ENCODE measurements around the gene FAM107B.

The FAM107B gene

DNA sequence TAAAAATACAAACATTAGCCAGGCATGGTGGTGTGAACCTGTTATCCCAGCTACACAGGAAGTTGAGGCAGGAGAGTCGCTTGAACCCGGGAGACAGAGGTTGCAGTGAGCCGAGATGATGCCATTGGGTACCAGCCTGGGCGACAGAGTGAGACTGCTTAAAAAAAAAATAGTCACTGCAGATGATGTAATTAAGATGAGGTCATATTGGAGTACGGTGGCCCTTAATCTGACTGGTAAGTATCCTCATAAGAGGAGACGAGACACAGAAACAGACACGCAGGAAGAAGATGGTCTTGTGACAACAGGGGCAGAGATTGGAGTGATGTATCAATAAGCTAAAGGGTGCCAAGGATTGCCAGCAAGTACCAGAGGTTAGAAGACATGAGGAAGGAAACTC, 156.0 kb downstream of the FAM107B start:
- DNase-seq, result no peak

DNA sequence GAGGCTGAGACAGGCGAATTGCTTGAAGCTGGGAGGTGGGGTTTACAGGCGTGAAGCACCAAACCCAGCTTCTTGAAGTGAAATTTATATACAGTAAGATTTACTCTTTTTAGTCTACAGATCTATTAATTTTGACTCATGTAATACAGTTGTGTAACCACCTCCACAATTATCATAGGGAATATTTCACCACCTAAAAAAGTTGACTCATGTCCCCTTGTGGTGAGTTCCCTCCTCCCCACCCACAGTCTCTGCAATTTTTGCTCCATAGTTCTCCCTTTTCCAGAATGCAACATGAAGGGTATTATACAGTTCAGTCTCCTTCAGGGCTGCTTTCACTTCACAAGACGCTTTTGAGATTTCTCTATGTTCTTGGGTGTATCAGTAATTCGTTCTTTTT, 156.8 kb downstream of the FAM107B start:
- DNase-seq, result no peak

DNA sequence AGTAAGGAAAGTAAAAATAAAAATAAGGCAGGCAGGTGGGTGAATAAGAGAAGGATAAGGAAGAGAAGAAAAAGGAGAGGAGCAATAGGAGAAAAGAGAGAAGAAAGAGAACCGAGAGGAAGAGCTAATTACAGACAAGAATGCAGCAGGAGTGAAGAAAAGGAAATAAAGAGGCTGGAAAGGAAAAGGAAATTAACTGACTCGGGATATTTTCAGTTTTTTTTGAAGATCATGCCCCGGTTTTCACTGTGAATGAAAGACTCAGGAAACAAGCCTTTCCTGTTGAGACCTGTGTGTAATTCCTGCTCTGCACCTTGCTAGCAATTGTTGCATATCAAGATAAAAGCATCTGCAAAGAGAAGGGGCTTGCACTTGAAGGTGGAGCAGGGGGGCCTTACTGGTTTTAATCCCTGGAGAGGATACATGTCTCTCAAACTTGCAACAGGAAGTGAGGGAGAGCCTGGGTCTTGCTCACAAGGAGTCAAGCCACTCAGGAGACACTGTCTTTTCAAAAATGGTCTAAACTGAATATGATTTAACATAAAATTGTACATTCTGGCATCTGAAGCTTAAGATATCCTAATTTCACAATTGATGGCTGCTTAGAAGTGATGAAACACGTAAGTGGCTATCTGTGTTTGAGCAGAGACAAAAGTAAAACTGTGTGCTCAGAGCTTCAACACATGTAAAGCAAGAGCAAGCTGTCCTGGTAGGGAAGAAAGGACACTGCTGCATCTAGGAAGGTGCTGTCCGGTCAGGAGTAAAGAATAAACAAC, 157.6 kb downstream of the FAM107B start:
- no peak for DNase-seq

DNA sequence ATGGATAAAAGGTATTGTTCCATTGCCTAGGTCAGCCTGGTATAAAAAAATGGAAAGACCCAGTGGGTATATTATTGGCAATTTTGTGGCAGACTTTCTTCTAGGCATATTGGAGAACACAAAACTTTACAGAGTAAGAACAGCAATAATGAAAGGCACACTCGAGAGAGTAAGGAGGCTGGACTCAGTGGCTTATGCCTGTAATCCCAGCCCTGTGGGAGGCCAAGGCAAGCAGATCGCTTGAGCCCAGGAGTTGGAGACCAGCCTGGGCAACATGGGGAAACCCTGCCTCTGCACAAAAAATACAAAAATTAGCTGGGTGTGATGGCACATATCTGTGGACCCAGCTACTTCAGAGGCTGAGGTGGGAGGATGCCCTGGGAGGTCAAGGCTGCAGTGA, 158.2 kb downstream of the FAM107B start:
- DNase-seq, result no peak

DNA sequence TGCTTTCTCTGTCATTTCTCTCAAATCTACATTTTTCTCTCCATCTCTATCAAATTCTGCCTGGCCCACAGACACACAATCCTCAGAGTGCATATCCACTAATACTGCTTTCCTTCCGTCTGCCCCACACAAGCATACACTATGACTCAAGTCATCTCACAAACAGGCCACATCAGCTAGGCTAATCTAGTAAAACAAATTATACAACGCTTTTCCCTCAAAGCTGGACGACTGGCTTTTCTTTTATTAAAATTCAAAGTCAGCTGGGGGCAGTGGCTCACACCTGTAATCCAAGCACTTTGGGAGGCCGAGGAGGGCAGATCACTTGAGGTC, 161.1 kb downstream of the FAM107B start:
- no peak for DNase-seq

DNA sequence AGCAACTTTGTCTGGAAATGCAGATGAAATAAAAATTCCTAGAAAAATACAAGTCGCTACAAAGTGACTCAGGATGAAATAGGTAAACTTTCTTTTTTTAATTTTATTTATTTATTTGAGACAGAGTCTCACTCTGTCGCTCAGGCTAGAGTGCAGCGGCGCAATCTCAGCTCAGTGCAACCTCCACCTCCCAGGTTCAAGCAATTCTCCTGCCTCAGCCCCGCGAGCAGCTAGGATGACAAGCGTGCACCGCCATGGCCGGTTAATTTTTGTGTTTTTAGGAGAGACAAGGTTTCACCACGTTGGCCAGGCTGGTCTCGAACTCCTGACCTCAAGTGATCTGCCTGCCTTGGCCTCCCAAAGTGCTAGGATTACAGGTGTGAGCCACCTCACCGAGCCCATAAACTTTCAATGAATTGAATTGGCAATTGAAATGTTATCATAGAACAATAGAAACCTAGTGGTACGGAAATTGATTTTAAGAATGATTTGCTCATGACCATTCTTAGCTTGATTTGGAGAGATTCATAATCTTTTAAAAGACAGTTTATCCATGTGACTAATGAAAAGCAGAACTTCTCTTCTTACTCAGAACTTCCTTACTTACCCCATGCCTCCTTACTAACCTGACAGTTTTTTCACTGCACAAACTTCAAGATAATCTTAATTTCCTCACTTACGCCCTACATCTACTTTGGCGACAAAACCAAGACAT, 161.7 kb downstream of the FAM107B start:
- DNase-seq, result no peak

DNA sequence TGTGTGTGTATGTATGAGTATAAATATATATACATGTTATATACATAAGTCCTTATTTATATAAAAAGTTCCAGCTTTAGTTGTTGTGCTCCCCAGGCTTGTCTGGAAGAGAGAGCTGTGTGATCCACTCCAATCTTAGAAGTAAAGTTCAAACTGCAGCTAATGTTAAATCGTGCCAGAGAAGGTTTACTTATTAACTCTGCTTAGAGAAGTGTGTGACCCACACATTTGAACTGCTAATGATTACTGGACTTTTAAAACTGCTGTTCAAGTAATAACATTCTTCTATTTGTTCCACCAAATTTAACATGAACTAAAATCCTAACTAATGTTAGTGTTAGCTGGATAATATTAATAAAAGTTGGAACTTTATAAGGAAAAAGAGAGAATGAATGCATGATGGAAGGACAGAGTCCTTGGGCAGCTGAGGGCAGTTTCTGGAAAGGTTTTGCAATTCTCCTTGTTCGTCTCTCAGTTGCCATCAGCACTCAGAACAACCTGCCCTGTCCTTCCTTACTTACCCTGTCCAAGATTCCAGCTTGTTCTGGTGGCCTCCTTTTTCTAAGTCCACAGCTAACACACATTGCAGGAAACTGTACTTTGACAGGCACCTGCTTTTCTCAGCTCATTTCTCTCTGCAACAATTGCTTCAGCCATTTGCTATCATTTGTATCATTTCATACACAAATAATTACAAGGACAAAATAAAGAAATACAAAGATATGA, 162.6 kb downstream of the FAM107B start:
- DNase-seq, result no peak

DNA sequence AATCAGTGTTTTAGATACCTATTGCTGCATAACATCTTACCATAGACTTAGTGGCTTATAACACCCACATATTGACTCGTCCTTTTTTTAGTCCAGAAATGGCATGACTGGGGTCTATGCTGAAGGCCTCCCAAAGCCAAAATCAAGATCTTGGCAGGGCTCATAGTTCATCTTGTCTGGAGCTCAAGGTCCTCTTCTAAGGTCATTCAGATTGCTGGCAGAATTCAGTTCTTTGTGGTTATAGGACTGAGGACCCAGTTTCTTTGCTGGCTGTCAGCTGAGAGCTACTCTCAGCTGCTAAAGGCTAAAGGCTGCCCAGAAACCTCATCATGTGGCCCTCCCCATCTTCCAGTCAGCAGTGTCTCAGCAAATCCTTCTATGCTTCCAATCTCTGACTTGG, 165.5 kb downstream of the FAM107B start:
- no peak for DNase-seq

DNA sequence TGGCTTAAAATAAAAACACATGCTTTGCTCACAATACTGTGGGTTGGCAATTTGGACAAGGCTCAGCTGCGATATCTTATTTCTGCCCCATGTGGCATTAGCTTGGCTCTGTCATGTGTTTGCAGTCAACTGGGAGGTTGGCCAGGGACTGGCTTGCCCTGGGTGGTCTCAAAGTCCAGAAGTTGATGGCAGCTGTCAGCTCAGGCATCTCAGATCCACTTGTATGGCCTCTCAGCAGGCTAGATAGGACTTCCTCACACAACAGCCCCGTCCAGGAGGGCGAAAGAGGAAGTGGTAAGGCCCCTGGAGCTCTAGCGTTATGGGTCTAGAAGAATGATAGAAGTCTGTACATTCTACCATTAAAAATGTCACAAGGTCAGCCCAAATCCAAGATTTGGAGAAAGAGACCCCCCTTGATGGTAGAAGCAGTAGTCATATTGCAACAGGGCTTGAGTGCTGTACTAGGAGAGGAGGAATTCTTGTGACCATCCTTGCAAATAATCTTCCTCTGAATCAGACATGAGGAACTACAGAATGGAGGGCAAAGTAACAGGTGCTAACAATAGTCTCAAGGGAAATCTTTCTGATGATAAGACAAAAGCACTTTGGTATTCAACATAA, 166.2 kb downstream of the FAM107B start:
- no peak for DNase-seq

DNA sequence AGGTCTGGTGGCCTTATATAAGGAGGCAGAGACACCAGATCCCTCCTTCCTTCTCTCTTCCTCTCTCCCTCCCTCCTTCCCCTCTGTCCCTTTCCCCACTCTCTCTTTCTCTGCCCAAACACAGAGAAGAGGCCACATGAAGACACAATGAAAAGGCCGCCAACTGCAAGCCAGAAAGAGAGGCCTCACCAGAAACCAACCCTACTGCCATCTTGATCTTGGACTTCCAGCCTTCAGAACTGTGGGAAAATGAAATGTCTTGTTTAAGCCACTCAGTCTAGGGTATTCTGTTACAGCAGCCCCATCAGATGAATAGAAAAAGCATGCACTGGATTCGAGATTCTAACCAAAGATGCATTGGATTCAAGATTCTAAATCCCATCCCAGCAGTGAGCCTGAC, 168.1 kb downstream of the FAM107B start:
- no peak for DNase-seq

DNA sequence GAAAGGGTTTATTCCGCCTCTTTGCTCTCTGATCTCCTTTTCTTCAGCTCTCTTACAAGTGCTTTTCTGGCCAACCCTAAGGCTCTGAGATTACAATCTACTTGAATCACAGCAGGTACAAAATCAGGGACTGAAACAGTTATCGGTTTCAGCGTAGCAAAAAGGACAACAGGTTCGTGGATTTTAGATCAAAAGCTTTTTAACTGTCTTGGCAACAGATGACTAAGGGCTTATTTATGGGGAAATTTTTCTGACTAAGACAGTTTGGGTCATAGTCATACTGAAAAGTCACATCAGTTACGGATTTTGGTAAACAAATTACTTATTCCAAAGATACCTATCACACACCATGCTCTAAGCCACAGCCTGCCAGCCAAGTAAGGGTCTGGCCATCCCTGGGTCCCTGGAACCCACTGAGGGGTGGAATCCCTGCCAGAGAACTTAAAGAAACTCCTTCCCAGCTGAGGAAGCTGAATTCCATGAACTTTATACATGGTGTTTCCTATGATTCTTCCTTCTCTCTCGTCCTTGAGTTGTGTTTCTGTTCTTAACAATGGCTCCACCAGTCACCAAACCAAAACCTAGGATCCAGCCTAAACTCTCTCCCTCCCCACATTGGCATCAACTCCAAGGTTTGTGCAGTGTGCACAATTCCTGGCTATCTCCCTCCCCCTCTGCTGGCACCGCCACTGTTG, 169.3 kb downstream of the FAM107B start:
- DNase-seq, result peak; percentile 56 to 64

DNA sequence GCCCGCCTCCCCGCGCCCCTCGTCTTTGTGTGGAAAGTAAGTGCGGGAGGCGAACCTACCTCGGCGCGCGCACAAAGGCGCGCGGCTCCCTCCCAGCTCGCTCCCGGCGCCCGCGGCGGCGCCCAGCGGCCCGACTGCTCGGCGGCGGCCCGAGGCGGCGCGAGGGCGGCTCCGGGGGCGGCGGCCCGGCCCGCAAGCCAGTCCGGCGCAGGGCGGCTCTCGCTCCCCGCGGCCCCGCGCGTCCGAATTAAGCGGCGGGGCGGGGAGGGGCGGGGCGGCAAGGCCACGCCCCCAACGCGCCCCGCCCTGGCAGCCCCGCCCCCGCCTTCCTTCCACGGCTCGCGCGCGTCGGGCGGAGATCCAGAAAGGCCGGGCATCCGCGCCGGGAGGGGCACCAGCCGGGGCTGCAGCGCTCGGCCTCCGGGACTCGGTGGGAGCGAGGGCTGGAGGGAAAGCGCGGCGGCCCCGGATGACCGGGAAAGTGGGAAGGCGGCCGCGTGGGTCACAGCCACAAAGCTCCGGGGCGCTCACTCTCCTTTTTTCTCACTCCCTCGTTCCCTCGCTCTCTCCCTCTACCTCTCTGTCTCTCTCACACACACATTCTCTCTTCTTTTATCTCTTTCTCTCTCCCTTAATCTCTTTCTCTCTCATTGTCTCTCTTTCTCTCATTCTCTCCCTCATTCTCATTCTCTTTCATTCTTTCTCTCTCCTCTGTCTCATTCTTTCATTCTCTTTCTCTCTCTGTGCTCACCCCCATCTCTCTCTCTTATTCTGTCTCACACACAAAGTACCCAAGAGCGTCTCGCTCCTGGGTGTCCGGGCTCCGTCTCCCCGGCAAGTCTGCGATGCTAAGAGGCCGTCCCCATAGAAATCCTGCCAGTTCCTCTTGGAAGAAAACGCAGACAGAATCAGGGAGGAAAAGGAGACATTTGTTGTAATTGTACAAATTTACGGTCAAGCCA, 170.2 kb downstream of the FAM107B start:
- peak; percentile 75 to 81 for DNase-seq

DNA sequence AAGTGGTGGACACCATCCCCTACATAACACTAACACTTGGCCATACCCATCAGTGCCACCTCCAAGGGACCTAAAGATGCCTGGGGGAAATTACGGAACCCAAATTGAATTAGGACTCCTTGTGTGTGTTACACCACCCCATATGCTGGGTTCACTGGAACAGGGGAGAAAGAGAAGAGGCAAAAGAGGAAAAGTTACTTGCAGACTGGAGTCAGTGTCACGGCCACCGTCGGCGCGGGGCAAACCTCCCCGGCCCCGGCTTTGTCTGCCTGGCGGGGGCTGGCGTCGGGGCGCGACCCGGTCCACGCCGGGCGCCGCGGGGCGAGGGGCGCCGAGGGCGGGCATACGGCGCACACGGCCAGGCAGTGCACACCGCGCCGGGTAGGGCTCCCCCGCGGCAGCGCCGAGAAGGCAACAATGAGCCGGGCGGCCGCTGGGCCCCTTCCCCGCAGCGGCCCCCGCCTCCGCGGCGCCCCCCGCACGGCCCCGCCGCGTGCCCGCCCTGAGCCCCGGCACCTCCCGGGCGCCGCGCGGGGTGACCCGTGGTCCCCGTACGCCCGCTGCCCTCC, 171.1 kb downstream of the FAM107B start:
- peak; percentile 58 to 59 for DNase-seq

DNA sequence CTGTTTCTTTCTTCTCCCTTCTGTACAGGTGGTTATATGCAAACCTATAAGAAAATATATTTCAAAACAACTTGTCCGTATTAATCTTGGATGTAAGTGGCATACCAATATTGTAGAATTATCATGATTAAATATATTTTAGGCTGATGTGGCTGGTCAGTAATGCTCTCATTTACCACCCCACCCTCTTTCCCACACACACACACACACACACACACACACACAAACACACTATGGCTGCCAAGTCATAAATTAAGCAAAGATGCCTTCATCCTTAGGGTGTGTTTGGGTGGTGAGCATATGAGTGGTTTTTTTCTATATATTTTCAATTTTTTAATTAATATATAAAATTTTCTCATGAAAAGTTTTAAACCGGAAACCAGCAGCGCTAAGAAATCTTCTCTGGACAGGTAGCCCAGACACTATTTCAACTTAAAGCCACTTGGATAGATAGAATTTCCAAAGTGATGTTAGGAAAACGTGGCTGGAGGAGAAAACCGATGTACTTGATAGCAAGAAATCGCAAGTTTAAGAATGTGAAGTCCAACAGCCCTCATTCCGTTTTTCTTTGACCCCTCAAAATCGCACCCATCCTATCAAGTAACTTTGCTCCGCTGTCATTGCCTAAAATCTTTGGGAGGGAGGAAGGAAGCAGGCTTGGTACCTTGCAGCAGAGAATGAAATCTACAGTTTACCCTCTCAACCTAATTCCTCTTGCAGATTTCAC, 171.7 kb downstream of the FAM107B start:
- DNase-seq, result no peak

DNA sequence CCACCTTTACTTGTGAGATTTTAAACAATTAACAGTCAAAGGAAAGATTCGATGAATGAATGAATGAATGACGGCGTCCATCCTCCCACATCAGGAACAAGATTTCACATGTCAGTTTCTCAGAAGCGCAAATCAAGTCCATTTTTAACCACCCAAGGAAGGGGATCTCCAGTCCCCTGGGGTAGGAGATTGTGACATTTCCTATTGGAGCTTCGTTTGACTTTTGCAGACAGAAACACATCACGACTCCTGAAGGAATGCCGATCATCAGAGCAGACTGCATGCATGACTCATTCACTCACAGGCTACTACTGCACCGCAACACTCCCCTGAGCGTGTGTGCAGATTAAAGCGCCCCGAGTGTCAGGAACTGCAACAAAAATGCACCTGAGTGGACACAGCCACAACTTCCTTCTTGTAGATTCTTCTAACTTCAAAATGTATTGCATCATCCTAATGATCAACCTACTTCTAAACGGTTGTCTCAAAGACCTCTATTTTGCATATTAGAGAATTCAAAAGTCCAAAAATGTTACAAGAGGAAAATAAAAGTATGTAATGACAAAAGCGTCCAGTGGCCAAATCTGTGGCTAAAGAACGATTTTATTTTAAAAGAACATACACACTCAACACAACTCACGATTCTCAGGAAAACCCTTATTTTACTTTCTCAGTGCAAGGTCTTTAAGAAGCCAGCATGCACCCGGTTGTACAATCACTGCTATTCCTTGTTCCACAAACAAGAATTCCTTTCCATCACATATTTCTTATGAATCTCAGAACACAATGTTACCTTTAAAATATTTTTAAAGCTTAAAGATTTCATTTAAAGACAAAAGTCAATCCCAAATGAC, 172.6 kb downstream of the FAM107B start:
- peak; percentile 65 to 68 for DNase-seq

DNA sequence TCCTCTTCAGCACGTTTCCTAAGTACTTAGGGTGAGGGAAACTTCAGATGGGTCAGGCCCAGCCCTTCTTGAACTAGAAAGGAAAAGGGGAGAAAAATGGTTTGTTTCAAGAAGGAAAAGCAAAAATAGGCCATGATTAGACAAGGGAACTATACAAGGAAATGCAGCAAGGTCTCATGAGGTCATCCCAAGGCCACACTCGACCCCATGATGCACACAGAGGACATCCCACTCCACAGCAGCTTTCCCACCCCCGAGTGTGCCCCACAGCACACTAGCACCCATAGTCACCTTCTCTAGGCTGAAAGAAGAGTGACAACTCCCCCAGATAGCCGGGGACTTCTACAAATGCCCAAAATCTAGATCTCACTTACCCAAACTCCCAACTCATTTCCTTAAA, 173.4 kb downstream of the FAM107B start:
- no peak for DNase-seq

DNA sequence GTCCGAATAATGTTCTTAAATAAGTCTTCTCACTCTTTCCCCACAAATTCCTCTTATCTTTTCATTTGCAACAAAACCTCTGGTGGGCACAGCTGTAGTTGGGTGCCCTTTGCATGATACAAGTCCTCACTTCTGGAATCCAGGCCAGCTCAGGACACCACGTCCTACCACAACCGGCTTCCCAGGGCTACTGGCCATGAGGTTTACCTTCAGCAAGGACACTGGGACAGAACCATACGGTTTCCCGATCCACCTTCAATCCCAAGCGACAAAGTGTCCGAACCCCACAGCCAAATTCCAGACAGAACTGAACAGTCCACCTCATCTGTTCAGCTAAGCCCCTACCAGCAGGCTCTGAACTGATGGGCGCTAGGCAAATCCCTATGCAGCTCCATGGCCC, 174.6 kb downstream of the FAM107B start:
- DNase-seq, result no peak

DNA sequence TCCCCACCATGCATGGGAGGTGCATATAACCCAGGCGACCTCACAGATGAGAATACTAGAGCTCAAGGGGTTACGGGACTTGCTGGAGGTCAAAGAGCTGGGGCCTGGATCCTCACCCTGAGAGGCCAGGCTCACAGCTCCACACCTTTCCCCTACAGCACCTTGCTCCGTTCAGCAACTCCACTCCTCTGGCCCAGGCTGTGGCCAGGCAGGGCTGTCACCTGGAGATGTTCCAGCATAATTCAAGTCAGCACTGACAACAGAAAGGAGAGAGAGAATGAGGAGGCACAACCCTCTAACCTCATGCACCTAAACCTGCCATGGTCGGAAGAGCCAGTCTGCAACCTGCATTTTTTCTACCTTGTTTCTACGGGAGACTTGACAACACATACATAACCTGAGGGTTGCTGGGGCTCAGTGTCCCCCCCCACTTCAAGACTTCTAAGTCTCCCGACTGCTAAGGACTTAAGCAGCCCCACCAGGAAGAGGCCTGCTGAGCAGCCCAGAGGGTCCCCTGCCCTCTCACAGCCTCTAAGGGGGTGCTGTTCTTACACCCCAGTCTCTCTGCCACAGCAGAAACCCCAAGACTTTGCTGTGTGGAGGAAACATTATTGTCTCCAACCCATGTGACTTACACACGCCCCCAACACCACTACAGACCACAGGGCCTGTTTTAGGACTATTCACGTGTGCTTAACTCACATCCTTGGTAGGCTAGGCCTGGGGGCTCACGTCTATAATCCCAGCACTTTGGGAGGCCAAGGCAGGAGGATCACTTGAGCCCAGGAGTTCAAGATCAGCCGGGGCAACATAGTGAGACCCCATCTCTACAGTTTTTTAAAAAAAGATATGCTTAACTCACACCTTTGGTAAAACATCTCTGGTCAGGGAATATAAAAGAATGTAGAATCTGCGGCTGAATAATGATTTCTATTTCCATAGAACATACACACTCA, 175.6 kb downstream of the FAM107B start:
- DNase-seq, result no peak

Measured in activated T-cell treated with anti-CD3 and anti-CD28 coated beads, Interleukin-2, amount 50 U/mL, for 48 hours (primary cell).